HG03558 (cell line): Measurements from ENCODE around the gene FBLN2.

ENCODE experiments used
- ATAC-seq: cut with Tn5 transposase; IDR thresholded peaks from one replicate; pipeline ENCODE4 v1.9.1; 2021; ENCODE audit warnings: moderate number of reproducible peaks; ENCODE audit not compliant: unreplicated experiment; ENCODE audit errors: extremely low read depth

Gene FBLN2

DNA sequence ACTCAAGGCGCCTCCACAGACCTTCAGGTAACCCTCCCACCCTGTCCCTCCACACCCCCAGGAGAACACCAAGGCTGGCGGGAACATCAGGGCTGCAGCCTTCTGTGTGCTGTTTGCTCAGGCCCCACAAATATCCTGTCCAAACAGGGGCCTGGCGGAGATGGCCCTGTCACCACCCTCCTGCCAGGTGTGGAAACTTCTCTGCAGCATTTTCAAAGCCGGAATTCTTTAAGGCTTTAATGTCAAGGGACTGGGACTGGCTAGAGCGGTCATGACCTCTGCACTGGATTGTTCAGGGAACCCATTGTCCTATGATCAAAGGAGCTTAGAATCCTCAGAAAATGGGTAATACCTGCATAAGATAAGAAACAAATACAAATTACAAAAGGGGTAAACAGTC is 46.6 kb downstream of the FBLN2 start:
- no peak for ATAC-seq

- no peak for ATAC-seq
These were observed 47.7 kb downstream of the FBLN2 start for GRCh38 chr3:13596426-13597205.

- no peak for ATAC-seq
These were observed 48.7 kb downstream of the FBLN2 start for GRCh38 chr3:13597661-13598060.

DNA sequence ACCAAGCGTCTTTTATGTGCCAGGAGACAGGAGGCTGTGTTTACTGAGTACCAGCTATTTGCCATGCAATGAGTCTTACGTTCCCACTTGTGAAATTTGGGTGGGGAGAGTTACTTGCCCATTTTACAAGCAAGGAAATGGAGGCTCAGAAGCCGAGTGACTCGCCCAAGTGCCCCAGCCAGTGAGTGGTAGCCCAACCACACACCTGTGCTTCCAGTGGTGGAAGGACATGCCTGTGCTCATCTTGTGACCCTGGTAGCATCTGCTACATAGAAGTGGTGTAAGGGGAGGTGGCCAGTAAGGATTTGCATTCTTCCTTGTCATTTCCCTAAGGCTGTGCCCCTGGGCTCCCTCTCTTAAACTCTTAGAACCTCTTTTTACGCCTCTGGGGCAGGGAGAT is 49.3 kb downstream of the FBLN2 start:
- ATAC-seq = no peak

DNA sequence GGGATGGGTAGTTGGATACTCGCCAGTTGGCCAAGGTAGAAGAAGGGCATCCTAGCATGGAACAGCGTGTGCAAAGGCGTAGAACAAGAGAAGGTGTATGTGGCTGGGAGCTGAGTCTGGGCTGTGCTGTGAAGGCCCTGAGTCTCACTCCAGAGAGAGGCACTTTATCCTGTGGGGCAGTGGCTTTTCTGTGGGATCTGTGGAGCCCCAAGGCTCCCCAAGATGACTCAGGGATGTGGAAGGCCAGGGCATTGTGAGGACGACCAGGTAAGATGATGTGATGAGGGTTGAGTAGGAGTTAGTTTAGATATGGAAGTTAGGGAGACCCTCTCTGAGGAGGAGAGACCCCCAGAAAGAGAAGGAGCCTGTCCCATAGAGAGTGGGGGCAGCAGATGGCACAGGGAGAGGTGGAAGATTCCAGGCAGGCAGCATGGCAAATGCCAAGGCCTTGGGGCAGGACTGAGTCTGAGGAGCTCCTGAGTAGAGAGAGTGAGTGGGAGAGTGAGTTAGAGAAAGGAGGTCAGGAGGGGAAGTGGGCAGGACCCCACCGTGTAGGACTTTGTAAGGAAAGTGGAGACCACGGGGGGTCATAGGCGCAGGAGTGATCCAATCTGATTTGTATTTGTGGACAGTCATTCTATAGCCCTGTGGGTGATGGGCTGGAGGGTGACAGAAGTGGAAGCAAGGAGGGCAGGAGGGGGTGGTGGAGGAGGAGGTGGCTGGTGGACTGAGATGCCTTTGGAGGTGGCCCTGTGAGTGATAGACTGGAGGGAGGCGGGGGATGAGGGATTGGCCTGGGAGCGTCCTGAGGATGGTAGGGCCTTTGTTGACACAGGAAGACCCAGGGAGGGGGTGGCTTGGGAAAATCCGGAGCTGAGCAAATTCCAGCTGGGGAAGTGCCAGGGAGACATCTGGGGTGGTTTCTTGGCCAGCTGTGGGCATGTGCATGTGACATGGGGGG is 50.3 kb downstream of the FBLN2 start:
- ATAC-seq = no peak

- ATAC-seq = no peak
These were observed 51.0 kb downstream of the FBLN2 start for GRCh38 chr3:13599887-13600450.

DNA sequence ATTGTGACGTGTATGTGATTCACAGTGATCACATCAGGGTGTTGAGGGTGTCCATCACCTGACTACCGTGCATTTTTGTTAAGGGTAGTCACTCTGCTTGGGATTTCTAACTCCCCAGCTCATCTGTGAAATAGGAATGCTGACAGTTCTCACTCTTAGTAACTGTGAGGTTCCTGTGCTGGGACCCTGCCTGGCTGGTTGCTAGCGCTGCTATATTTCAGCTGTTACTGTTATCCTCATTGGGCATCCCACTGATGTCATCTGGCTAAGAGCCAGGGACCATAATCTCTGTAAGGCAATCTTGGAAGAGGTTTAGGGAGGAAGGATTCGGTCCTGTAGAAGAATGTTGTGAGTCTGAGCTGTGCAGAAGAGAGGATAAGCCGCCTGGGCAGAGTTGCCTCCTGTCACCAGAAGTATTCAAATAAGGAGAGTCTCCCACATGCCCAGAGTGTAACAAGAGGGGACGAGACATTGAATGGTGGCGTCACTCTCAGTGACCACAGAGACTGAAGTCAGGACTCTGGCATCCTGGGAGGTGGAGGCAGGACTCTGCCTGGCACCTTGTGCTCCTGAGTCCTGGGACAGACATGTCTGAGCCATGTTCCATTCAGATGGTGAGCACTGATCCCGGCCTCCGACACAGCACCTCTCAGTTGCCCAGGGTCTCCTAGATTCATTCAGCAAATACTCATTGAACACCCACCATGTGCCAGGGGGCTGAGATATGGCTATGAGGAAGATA is 52.2 kb downstream of the FBLN2 start:
- ATAC-seq = no peak

DNA sequence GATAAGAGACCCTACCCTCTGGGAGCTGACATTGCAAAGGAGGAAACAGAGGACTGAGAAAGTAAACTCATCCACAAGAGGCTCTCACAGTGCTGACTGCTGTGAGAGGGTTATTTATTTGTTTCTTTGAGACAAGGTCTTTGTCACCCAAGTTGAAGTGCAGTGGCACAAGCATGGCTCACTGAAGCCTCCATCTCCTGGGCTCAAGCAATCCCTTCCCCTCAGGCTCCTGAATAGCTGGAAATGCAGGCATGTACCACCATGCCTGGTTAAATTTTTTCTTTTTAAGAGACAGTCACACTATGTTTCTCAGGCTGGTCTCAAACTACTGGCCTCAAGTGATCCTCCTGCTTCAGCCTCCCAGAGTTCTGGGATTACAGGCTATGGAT is 52.8 kb downstream of the FBLN2 start:
- ATAC-seq = no peak

DNA sequence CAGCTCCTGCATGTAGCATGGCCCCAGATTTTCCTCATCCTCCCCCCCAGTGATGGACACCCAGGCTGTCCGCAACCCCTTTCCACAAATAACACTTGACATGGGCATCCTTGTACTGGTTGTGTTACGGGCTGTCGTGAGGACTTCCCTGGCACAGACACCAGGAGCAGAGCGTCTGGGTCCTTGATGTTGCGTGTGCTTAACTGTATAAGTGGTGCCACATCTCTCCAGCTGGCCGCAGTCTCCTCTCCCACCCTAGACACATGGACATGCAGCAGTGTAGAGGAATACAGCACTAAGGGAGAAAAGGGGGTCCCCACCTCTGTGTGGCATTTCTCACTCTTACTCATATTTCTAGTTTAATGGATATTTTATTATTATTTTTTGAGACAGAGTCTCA is 56.6 kb downstream of the FBLN2 start:
- ATAC-seq = no peak

- no peak for ATAC-seq
These were observed 59.1 kb downstream of the FBLN2 start for GRCh38 chr3:13607821-13608597.

GRCh38 chr3:13608969-13609725 is 60.2 kb downstream of the FBLN2 start:
- no peak for ATAC-seq

DNA sequence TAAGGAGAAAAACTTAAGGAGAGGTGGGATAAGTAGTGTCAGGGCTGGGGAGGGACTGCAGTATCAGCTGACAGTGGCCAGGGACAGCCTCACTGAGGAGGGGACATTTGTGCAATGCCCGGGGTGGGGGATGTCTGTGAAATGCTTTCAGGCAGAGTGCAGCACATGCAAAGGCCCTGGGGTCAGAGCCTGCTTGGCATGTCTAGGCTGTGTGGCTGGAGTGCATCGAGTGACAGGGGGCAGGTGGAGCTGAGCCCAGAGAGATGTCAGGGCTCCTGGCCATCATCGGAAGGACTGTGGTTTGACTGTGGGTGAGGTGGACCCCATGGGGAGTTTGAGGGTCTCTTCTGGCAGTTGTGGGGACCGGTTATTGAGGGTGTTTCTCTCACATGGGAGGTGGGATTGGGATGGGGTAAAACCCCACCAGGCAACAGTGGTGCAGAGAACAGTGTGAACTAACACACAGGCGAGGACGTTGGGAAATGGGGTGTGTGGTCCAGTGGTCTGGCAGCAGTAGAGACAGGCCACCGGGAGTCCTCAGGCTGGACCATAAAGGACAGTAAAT is 61.2 kb downstream of the FBLN2 start:
- ATAC-seq = no peak

GRCh38 chr3:13611221-13611620 is 62.3 kb downstream of the FBLN2 start:
- no peak for ATAC-seq

GRCh38 chr3:13612829-13613228 is 63.9 kb downstream of the FBLN2 start:
- no peak for ATAC-seq

- ATAC-seq = no peak
These were observed 64.6 kb downstream of the FBLN2 start for GRCh38 chr3:13613343-13614190.

DNA sequence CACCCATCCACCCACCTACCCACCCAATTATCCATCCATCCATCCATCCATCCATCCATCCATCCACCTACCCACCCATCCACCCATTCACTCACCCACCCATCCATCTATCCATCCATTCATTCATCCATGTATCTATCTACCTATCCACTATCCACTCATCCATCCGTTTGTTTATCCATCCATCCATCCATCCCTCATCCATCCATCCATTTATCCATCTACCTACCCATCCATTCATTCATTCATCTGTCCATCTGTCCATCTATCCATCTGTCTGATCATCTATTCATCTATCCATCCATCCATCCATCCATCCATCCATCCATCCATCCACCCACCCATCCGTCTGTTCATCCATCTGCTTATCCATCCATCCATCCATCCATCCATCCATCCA is 65.7 kb downstream of the FBLN2 start:
- no peak for ATAC-seq

- no peak for ATAC-seq
These were observed 66.1 kb downstream of the FBLN2 start for GRCh38 chr3:13615019-13615528.

- ATAC-seq = no peak
These were observed 67.4 kb downstream of the FBLN2 start for GRCh38 chr3:13616359-13616758.
